CD4-positive, CD25-positive, alpha-beta regulatory T cell (primary cell): ENCODE measurements around the gene CCDC83. TPM values are rescaled to one million over a fixed set of nuclear protein-coding genes. Genes with fewer than 3 reads are reported as not detected.

ENCODE experiments used
- ATAC-seq, 2 donors: fragments of 150-1000 bp; cut with Tn5 transposase; one replicate each; pipeline ENCODE4 v1.10.0; 2021; ENCODE audit warnings: low read depth in 2 of 2, moderate number of reproducible peaks in 2 of 2, moderate library complexity in 1 of 2
- DNase-seq, 3 donors: peaks; one replicate each; pipeline versions ENCODE4 v3.0.0 to v3.0.0-alpha.2; 2012 to 2022; ENCODE audit warnings: mixed read lengths in 1 of 3
- H3K27ac ChIP-seq: one replicate; pipeline ENCODE4 v1.7.0; 2013; ENCODE audit warnings: mild to moderate bottlenecking, low read length; ENCODE audit not compliant: insufficient read depth, poor library complexity, severe bottlenecking
- H3K27me3 ChIP-seq: one replicate; pipeline ENCODE4 v1.7.0; 2013; ENCODE audit warnings: low read length; ENCODE audit not compliant: control insufficient read depth, insufficient read depth
- H3K36me3 ChIP-seq: one replicate; pipeline ENCODE4 v1.7.0; 2013; ENCODE audit warnings: mild to moderate bottlenecking, low read length, moderate library complexity; ENCODE audit not compliant: control insufficient read depth, insufficient read depth
- H3K4me1 ChIP-seq: 2 replicates; pipeline ENCODE4 v1.7.0; 2013; ENCODE audit warnings: mild to moderate bottlenecking, low read length; ENCODE audit not compliant: insufficient read depth, control insufficient read depth, poor library complexity, severe bottlenecking
- H3K4me3 ChIP-seq: one replicate; pipeline ENCODE4 v1.7.0; 2013; ENCODE audit warnings: low read depth, mild to moderate bottlenecking, low read length, moderate library complexity
- H3K9me3 ChIP-seq, 2 experiments: 1 replicate in 1 of 2; 2 replicates in 1 of 2; pipeline ENCODE4 v1.7.0; 2013; ENCODE audit warnings: low read length in 2 of 2, mild to moderate bottlenecking in 1 of 2, moderate library complexity in 1 of 2; ENCODE audit not compliant: control insufficient read depth in 2 of 2
- H3K27ac Mint-ChIP-seq, 3 donors: one replicate each; pipeline ENCODE4 v1.8.0; 2020 to 2022; ENCODE audit warnings: mild to moderate bottlenecking in 3 of 3, mixed read lengths in 3 of 3, moderate library complexity in 2 of 3
- H3K27me3 Mint-ChIP-seq: one replicate; pipeline ENCODE4 v1.8.0; 2022; ENCODE audit warnings: mild to moderate bottlenecking, mixed read lengths
- H3K36me3 Mint-ChIP-seq: one replicate; pipeline ENCODE4 v1.8.0; 2020; ENCODE audit warnings: mixed read lengths
- H3K4me1 Mint-ChIP-seq, 4 donors: one replicate each; pipeline ENCODE4 v1.8.0; 2020 to 2022; ENCODE audit warnings: mixed read lengths in 4 of 4, mild to moderate bottlenecking in 1 of 4
- H3K4me3 Mint-ChIP-seq, 4 donors: one replicate each; pipeline ENCODE4 v1.8.0; 2020 to 2022; ENCODE audit warnings: mild to moderate bottlenecking in 4 of 4, mixed read lengths in 4 of 4, moderate library complexity in 3 of 4
- H3K9me3 Mint-ChIP-seq, 7 donors: one replicate each; pipeline ENCODE4 v1.8.0; 2020 to 2022; ENCODE audit warnings: mixed read lengths in 7 of 7, mild to moderate bottlenecking in 3 of 7, moderate library complexity in 2 of 7
- polyA plus RNA-seq, 4 donors: library from polyadenylated mRNA; unstranded; fragments of 300-500 nt; fragmentation: Illumina TruSeq; gene quantifications; one replicate each; pipeline ENCODE4 v1.2.3, GENCODE V29; 2021
- total RNA-seq: library from RNA; stranded (reverse); gene quantifications from one replicate; pipeline ENCODE4 v1.2.3, GENCODE V29; 2022

The CCDC83 gene
- total and polyA plus RNA-seq, 5 donors from 2014 or later = not detected

DNA sequence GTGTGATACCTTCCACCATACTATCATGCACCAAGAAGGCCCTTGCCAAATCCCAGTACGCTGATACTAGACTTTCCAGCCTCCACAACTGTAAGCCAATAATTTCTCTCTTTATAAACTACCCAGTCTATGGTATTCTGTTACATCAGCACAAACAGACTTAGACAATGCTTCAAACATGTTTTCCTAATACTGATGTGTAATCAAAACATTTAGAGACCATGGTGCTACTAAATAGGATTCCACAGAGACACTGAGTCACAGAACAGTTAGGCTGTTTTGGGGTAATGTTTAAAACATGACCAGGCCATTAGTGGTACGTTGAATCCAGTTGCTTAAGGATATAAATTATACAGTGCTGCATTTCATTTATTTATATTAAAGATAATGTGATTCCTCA, 110.0 kb downstream of the CCDC83 start:
- ATAC-seq (no peak), DNase-seq (no peak)
- H3K27ac Mint-ChIP-seq = peak overlapping the region in 1 of 3 donors; percentile 23
- no peaks in the 10 kb centered on the region for H3K27me3 Mint-ChIP-seq
- H3K4me3 Mint-ChIP-seq = no peak overlapping the region
- H3K9me3 Mint-ChIP-seq = peaks cover 0 to 2% (median 0%) of the 10 kb centered on the region in 7 donors
- no peak overlapping the region for H3K27ac ChIP-seq
- no peaks in the 10 kb centered on the region for H3K27me3 ChIP-seq
- H3K9me3 ChIP-seq = no peaks in the 10 kb centered on the region
- no peaks in the 10 kb centered on the region for H3K4me1 ChIP-seq
- H3K4me3 ChIP-seq = no peak overlapping the region
- H3K36me3 Mint-ChIP-seq = peaks cover 55% of the 10 kb centered on the region
- H3K4me1 Mint-ChIP-seq = peaks cover 21 to 35% (median 25%) of the 10 kb centered on the region in 4 donors
- peaks cover 69% of the 10 kb centered on the region for H3K36me3 ChIP-seq

DNA sequence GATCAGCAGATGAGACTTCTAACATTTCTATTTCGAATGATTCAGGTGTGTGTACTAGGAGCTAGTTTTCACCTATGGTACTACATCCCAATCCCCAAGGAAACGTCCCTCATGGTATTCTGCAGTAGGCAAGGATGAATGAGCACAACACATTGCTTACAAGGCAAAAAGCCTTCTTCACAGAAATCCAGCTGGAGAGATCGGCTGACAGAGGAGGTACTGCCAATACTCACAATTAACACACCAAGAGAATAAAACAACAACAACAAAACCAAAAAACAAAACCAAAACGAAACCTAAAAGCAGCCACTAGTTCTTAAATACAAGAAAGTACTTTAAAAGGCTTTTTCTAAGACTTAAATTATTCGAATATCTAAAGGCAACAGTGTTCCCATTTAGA, 112.3 kb downstream of the CCDC83 start:
- no peaks in the 10 kb centered on the region for H3K27me3 ChIP-seq
- no peak overlapping the region for H3K4me3 ChIP-seq
- DNase-seq (no peak), ATAC-seq (no peak)
- H3K27me3 Mint-ChIP-seq = no peaks in the 10 kb centered on the region
- no peaks in the 10 kb centered on the region for H3K4me1 ChIP-seq
- peaks cover 0 to 2% (median 0%) of the 10 kb centered on the region in 7 donors for H3K9me3 Mint-ChIP-seq
- peaks cover 44% of the 10 kb centered on the region for H3K36me3 Mint-ChIP-seq
- peaks cover 70% of the 10 kb centered on the region for H3K36me3 ChIP-seq
- H3K27ac Mint-ChIP-seq = peak overlapping the region in 2 of 3 donors; percentile 81 to 83
- H3K4me1 Mint-ChIP-seq = peaks cover 23 to 28% (median 26%) of the 10 kb centered on the region in 4 donors
- H3K27ac ChIP-seq = no peak overlapping the region
- no peaks in the 10 kb centered on the region for H3K9me3 ChIP-seq
- H3K4me3 Mint-ChIP-seq = no peak overlapping the region

Other genes with a start within 250 kb of the CCDC83 start
- gene DLG2, start 228.0 kb upstream of the CCDC83 start, total RNA-seq = 2.0 TPM
- 1 to 10 TPM in 1 of 4 donors, under 1 TPM in 3; 0.26 to 1.9 (median 0.93) TPM for gene DLG2, start 228.0 kb upstream of the CCDC83 start, polyA plus RNA-seq
- 21.7 TPM for gene TMEM126B, start 226.8 kb upstream of the CCDC83 start, total RNA-seq
- gene TMEM126B, start 226.8 kb upstream of the CCDC83 start, polyA plus RNA-seq = 10 to 100 TPM; 52.8 to 76.7 (median 65.6) TPM
- 22.3 TPM for gene TMEM126A, start 207.4 kb upstream of the CCDC83 start, total RNA-seq
- 10 to 100 TPM; 69.2 to 78.7 (median 73.0) TPM for gene TMEM126A, start 207.4 kb upstream of the CCDC83 start, polyA plus RNA-seq
- 57.0 TPM for gene CREBZF, start 190.3 kb upstream of the CCDC83 start, total RNA-seq
- gene CREBZF, start 190.3 kb upstream of the CCDC83 start, polyA plus RNA-seq = 10 to 100 TPM; 12.1 to 15.4 (median 13.8) TPM
- not detected for gene CCDC89, start 169.2 kb upstream of the CCDC83 start, total RNA-seq
- not detected for gene CCDC89, start 169.2 kb upstream of the CCDC83 start, polyA plus RNA-seq
- 40.0 TPM for gene SYTL2, start 44.2 kb upstream of the CCDC83 start, total RNA-seq
- 1 to 10 TPM; 4.5 to 6.8 (median 5.1) TPM for gene SYTL2, start 44.2 kb upstream of the CCDC83 start, polyA plus RNA-seq
- gene PICALM, start 213.7 kb downstream of the CCDC83 start, total RNA-seq = 194 TPM
- 10 to 100 TPM; 19.9 to 25.8 (median 23.2) TPM for gene PICALM, start 213.7 kb downstream of the CCDC83 start, polyA plus RNA-seq